ENCODE results near the gene ZMYND8.

Gene ZMYND8

DNA sequence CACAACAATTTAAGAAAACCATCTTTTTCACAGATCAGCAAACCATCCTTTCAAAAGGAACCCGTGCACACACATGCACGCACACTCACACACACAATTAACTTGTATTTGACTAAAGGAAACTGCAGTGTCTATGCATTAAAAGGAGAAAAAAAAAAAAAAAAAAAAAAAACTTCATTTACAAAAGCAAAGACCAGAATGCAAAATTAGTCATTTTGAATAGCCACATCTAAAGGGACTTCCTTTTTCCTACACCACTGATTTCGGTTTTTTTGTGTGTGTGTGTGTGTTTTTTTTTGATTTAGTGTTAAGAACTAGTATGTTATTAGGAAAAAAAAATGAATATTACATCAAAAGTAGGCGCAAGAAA lies 6.3 kb downstream of the ZMYND8 start:
- TF ChIP-seq, protein P1, sequence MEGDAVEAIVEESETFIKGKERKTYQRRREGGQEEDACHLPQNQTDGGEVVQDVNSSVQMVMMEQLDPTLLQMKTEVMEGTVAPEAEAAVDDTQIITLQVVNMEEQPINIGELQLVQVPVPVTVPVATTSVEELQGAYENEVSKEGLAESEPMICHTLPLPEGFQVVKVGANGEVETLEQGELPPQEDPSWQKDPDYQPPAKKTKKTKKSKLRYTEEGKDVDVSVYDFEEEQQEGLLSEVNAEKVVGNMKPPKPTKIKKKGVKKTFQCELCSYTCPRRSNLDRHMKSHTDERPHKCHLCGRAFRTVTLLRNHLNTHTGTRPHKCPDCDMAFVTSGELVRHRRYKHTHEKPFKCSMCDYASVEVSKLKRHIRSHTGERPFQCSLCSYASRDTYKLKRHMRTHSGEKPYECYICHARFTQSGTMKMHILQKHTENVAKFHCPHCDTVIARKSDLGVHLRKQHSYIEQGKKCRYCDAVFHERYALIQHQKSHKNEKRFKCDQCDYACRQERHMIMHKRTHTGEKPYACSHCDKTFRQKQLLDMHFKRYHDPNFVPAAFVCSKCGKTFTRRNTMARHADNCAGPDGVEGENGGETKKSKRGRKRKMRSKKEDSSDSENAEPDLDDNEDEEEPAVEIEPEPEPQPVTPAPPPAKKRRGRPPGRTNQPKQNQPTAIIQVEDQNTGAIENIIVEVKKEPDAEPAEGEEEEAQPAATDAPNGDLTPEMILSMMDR (conservative IDR thresholded peaks at IDR 0.05; ENCODE audit: low read depth, low read length), result no peak
- H3K4me3 ChIP-seq (ENCODE audit: low read length), result no peak overlapping the region
- DNase-seq (ENCODE audit: low read depth), result no peak

DNA sequence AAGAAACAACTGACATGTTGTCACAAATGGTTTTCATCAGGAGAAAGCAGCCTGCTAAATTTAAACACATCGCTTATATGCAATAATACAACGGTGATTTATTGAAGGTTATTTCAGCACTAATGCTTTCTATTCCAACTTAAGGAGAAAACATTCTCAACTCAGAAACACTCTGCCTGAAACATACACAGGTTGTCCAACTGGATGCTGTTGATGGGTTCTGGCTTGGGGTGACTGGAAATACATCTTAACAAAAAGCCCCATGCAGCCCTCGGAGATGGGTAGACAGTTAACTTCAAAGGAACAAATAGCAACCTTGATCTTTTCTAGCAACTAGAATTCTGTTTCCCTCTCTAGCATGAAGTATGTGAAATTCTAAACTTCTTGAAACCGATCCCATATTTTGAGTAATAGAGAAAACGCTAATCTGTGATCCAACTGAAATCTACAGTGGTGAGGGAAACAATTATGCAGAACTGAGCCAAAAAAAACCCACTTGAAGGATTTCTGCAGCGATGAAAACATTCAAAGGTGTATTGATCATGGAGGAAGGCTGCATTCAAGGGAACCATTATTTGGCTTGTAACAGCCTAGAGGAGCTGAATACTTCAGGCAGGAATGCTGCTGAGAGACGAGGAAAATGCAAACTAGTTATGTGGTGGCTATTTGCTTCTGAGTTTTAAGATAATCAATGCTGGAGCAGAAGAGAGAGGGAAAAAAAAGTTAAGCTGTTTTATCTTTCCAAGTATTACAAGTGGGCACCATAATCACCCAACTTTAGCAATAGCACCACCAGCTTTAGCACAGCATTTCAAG lies 6.9 kb downstream of the ZMYND8 start:
- TF ChIP-seq, protein P1 (conservative IDR thresholded peaks at IDR 0.05; ENCODE audit: low read depth, low read length), result no peak
- DNase-seq (ENCODE audit: low read depth), result no peak
- H3K4me3 ChIP-seq (ENCODE audit: low read length), result no peak overlapping the region

DNA sequence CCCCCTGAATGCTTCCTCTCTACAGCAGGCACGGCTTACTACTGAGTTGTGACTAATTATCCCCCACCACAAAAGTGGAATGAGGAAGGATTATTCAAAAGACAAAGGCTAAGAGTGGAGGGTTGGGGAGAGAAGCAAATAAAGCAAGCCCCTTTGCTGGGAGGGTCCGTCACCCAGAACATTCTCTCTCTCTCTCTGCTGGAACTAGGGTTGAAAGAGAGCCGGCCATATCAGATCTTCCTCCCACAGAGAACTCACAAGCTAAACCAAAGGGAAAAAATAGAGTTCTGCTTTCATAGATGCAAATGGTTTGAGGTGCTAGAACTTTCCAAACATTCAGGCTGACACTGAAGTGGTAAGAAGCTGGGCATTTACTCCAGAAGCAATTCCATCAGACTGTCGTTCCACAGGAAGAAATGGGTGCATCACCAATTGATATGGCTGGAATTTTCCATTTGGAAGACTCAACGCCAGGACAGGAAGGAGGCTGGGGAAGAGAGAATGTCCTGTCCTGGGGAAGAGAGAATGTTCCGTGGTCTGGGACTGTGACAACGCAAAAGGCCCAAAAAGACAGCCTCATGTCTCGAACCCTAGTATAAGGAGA lies 7.9 kb downstream of the ZMYND8 start:
- no peak overlapping the region for H3K4me3 ChIP-seq (ENCODE audit: low read length)
- TF ChIP-seq, protein P1 (conservative IDR thresholded peaks at IDR 0.05; ENCODE audit: low read depth, low read length), result no peak
- DNase-seq (ENCODE audit: low read depth), result no peak

DNA sequence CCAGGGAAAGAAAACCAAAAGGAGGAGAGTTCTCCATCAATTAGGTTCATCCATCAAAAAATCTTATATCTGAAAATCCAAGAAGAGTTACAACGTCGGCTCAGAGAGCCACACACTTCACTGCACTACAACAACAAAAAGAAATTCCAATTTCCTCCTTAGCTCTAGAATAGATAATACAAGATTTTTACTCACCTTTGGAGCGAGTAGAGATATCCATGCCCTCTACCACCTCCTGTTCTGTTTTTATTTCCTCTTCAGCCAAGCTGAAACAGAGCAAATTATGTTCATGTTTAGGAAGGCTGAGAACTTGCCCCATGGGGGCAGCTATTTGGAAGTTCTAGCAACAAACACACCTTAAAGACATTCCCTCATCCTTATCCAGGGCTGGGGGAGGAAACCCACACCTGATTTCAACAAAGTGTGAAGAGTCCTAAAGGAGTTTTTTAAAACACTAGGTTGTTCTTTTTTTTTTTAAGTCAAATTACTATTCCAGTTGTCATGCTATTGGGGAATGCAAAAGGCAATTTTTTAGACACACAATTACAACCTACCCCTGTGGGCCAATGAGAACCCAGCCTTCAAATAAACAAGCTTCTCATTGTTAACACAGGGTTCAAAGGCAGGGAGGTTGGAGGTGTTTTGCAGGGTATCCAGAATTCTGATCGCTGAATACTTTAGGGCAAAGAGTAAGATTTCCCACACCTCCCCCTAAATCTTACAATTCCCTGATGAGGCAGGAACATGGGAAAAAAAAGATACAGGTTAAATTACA lies 8.7 kb downstream of the ZMYND8 start:
- H3K4me3 ChIP-seq (ENCODE audit: low read length), result no peak overlapping the region
- TF ChIP-seq, protein P1 (conservative IDR thresholded peaks at IDR 0.05; ENCODE audit: low read depth, low read length), result no peak
- DNase-seq (ENCODE audit: low read depth), result no peak

DNA sequence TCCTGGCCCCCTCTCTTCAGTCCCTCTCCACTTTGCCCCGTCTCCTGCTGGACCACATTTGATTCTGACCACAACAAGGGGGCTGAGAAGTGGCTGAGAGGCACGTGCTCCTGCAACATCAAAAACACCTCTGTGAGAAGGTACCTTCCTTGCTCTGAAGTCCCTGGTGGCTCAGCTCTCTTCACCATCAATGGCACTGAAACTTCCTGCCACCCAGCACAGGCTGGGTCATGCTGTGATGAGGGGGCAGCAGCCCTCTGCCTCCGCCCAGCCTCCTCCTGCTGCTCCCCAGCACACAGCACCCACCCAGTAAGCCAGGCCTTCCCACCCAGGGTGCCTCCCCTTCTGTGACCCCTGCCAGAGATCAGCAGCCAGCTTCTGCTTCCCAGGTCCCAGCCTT lies 10.3 kb downstream of the ZMYND8 start:
- no peak for DNase-seq (ENCODE audit: low read depth)
- TF ChIP-seq, protein P1 (conservative IDR thresholded peaks at IDR 0.05; ENCODE audit: low read depth, low read length), result no peak
- no peak overlapping the region for H3K4me3 ChIP-seq (ENCODE audit: low read length)

DNA sequence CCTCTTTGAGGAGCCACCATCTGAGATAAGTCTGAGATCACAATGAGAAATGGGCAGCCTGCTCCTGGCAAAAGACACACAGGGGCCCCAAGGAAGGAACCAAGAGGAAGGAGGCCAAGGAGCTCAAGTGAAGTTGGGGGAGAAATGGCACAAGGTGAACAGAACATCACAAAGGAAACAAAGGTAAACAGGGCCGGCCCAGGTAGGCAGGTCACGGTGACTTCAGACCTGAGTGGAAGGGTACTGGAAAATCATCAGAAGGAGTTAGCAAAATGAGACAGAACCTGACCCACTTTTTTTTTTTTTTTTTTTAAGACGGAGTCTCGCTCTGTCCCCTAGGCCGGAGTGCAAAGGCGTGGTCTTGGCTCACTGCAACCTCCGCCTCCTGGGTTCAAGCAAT lies 11.3 kb downstream of the ZMYND8 start:
- H3K4me3 ChIP-seq (ENCODE audit: low read length), result no peak overlapping the region
- TF ChIP-seq, protein P1 (conservative IDR thresholded peaks at IDR 0.05; ENCODE audit: low read depth, low read length), result no peak

More for the DNA sequence above, 11.3 kb downstream of the ZMYND8 start:
- DNase-seq (ENCODE audit: low read depth), result no peak
